ENCODE measurements around the gene ANAPC15. TPM values are rescaled to one million over a fixed set of nuclear protein-coding genes. Genes with fewer than 3 reads are reported as not detected.
A peak's percentile ranks its signal among the peaks of the same experiment; 100 is the strongest.

Gene ANAPC15
- total and polyA plus RNA-seq, 9 of the 15 experiments (the other 6 are each of a cell fraction or from before 2014, with no cell fraction given), result 53.0 to 254 (median 75.7) TPM

DNA sequence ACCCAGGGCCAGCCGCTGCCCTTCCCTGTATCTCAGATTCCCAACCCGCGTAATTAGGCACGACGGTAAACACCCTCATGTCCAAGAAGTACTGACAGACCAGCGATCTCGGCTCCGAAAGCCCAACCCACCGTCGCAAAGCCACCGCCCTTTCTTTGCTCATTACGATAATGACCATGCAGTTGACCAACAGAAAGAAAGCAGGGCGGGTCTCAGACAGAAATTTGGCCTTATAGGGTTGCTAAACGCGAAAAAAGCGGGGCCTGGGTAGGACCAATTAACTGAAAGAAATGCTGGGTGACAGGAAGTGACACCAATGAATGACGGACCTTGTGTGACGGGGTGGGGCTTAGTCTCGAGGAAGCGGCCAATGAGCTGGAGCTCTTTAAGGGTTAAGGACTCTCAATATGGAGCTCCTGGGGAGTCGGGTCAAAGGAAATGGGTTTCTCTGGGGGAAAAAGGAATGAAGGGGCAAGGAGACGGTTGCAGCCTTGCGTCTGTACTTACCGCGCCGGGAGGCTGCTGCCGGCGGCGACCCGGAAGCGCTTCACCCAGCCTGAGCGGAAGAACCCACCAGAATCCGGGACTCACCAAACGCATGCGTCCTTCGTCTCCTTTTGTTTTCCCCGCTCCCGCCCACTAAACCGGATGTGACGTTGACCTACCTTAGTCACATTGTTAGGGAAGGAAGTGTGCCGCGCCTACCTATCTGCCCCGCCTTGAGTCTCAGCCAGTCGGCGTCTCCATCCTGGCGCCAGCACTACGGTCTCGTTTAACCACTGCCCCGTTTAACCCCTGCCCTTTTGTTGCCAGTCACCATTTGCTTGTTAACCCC, at the start of gene ANAPC15 (continued):
- TF ChIP-seq, protein P1, sequence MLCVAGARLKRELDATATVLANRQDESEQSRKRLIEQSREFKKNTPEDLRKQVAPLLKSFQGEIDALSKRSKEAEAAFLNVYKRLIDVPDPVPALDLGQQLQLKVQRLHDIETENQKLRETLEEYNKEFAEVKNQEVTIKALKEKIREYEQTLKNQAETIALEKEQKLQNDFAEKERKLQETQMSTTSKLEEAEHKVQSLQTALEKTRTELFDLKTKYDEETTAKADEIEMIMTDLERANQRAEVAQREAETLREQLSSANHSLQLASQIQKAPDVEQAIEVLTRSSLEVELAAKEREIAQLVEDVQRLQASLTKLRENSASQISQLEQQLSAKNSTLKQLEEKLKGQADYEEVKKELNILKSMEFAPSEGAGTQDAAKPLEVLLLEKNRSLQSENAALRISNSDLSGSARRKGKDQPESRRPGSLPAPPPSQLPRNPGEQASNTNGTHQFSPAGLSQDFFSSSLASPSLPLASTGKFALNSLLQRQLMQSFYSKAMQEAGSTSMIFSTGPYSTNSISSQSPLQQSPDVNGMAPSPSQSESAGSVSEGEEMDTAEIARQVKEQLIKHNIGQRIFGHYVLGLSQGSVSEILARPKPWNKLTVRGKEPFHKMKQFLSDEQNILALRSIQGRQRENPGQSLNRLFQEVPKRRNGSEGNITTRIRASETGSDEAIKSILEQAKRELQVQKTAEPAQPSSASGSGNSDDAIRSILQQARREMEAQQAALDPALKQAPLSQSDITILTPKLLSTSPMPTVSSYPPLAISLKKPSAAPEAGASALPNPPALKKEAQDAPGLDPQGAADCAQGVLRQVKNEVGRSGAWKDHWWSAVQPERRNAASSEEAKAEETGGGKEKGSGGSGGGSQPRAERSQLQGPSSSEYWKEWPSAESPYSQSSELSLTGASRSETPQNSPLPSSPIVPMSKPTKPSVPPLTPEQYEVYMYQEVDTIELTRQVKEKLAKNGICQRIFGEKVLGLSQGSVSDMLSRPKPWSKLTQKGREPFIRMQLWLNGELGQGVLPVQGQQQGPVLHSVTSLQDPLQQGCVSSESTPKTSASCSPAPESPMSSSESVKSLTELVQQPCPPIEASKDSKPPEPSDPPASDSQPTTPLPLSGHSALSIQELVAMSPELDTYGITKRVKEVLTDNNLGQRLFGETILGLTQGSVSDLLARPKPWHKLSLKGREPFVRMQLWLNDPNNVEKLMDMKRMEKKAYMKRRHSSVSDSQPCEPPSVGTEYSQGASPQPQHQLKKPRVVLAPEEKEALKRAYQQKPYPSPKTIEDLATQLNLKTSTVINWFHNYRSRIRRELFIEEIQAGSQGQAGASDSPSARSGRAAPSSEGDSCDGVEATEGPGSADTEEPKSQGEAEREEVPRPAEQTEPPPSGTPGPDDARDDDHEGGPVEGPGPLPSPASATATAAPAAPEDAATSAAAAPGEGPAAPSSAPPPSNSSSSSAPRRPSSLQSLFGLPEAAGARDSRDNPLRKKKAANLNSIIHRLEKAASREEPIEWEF (CRISPR knock-in tag; IDR thresholded peaks at IDR 0.05), result 0 out of 2 replicates have a peak, but pooled peaks have one; percentile 63
- TF ChIP-seq, protein P2, sequence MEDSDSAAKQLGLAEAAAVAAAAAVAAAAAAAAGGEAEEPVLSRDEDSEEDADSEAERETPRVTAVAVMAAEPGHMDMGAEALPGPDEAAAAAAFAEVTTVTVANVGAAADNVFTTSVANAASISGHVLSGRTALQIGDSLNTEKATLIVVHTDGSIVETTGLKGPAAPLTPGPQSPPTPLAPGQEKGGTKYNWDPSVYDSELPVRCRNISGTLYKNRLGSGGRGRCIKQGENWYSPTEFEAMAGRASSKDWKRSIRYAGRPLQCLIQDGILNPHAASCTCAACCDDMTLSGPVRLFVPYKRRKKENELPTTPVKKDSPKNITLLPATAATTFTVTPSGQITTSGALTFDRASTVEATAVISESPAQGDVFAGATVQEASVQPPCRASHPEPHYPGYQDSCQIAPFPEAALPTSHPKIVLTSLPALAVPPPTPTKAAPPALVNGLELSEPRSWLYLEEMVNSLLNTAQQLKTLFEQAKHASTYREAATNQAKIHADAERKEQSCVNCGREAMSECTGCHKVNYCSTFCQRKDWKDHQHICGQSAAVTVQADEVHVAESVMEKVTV (CRISPR knock-in tag; IDR thresholded peaks at IDR 0.05), result no peak
- TF ChIP-seq, protein P3, sequence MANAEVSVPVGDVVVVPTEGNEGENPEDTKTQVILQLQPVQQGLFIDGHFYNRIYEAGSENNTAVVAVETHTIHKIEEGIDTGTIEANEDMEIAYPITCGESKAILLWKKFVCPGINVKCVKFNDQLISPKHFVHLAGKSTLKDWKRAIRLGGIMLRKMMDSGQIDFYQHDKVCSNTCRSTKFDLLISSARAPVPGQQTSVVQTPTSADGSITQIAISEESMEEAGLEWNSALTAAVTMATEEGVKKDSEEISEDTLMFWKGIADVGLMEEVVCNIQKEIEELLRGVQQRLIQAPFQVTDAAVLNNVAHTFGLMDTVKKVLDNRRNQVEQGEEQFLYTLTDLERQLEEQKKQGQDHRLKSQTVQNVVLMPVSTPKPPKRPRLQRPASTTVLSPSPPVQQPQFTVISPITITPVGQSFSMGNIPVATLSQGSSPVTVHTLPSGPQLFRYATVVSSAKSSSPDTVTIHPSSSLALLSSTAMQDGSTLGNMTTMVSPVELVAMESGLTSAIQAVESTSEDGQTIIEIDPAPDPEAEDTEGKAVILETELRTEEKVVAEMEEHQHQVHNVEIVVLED (CRISPR knock-in tag; IDR thresholded peaks at IDR 0.05), result 0 out of 2 replicates have a peak, but pooled peaks have one; percentile 21
- no peak for TF ChIP-seq ZNF212 (CRISPR knock-in tag; IDR thresholded peaks at IDR 0.05)
- TF ChIP-seq ZNF717 (CRISPR knock-in tag; IDR thresholded peaks at IDR 0.05), result no peak
- TF ChIP-seq RUNX1 (IDR thresholded peaks at IDR 0.05; ENCODE audit: low read depth), result no peak
- no peak for TF ChIP-seq FOXO4 (CRISPR knock-in tag; IDR thresholded peaks at IDR 0.05)
- no peak for TF ChIP-seq HMG20B (CRISPR knock-in tag; IDR thresholded peaks at IDR 0.05)
- TF ChIP-seq MEF2D (tag; conservative IDR thresholded peaks at IDR 0.05; ENCODE audit: low read depth), result no peak
- TF ChIP-seq NR3C1 (CRISPR knock-in tag; IDR thresholded peaks at IDR 0.05), result no peak
- TF ChIP-seq TAF7 (tag; IDR thresholded peaks at IDR 0.05), result peak; percentile 74
- TF ChIP-seq TGIF2 (CRISPR knock-in tag; IDR thresholded peaks at IDR 0.05), result no peak
- peak; percentile 83 for TF ChIP-seq TAF1 (IDR thresholded peaks at IDR 0.05; ENCODE audit: control insufficient read depth, extremely low read depth, insufficient read depth, low read length, severe bottlenecking)
- no peak for TF ChIP-seq ZNF785 (CRISPR knock-in tag; IDR thresholded peaks at IDR 0.05)
- TF ChIP-seq NCOR1 (IDR thresholded peaks at IDR 0.05), result no peak
- TF ChIP-seq WHSC1 (IDR thresholded peaks at IDR 0.05; ENCODE audit: low read length), result no peak
- TF ChIP-seq MEF2A (IDR thresholded peaks at IDR 0.05; ENCODE audit: control insufficient read depth, low read depth, low read length), result no peak
- TF ChIP-seq ZNF695 (CRISPR knock-in tag; IDR thresholded peaks at IDR 0.05), result no peak
- TF ChIP-seq FOXJ3 (CRISPR knock-in tag; IDR thresholded peaks at IDR 0.05), result no peak
